Astrocyte (in vitro differentiated cells and primary cell): ENCODE measurements around the gene EPB41L3.

ENCODE experiments used
- EZH2 ChIP-seq: IDR thresholded peaks from 2 replicates; pipeline ENCODE4 v1.6.1; 2012; ENCODE audit warnings: mild to moderate bottlenecking, low read length, inconsistent platforms; ENCODE audit not compliant: insufficient read depth
- TF ChIP-seq, protein P1 (sequence below): IDR thresholded peaks from 2 replicates; pipeline ENCODE4 v1.5.1; 2011; ENCODE audit warnings: low read depth, mild to moderate bottlenecking, inconsistent platforms, low read length, moderate library complexity; ENCODE audit not compliant: insufficient read depth

DNA sequence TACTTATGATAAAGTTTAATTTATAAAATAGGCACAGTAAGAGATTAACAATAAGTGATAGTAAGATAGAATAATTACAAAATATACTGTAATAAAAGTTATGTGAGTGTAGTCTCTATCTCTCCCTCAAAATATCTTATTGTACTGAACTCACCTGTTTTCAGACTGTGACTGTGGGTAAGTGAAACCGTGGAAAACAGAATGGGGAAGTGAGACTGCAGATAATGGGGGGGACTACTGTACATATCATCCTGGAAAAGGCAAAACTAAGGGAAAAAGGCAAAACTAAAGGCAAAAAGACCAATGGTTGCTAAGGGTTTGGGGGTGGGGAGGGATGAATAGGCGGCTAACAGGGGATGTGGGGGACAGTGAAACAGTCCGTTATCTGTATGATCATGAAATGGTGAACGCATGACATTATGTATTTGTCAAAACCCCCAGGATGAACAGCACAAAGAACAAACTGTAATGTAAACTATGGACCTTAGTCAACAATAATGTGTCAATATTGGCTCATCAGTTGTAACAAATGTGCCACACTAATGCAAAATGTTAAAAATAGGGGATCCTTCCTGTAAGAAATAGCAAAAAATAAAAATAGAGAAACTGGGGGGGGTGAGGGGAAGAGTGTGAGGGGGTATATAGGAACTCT lies 93.8 kb downstream of the EPB41L3 start:
- TF ChIP-seq, protein P1, sequence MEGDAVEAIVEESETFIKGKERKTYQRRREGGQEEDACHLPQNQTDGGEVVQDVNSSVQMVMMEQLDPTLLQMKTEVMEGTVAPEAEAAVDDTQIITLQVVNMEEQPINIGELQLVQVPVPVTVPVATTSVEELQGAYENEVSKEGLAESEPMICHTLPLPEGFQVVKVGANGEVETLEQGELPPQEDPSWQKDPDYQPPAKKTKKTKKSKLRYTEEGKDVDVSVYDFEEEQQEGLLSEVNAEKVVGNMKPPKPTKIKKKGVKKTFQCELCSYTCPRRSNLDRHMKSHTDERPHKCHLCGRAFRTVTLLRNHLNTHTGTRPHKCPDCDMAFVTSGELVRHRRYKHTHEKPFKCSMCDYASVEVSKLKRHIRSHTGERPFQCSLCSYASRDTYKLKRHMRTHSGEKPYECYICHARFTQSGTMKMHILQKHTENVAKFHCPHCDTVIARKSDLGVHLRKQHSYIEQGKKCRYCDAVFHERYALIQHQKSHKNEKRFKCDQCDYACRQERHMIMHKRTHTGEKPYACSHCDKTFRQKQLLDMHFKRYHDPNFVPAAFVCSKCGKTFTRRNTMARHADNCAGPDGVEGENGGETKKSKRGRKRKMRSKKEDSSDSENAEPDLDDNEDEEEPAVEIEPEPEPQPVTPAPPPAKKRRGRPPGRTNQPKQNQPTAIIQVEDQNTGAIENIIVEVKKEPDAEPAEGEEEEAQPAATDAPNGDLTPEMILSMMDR = no peak
- no peak for TF ChIP-seq EZH2
